Measurements from ENCODE around the gene NTNG1.

Gene NTNG1

DNA sequence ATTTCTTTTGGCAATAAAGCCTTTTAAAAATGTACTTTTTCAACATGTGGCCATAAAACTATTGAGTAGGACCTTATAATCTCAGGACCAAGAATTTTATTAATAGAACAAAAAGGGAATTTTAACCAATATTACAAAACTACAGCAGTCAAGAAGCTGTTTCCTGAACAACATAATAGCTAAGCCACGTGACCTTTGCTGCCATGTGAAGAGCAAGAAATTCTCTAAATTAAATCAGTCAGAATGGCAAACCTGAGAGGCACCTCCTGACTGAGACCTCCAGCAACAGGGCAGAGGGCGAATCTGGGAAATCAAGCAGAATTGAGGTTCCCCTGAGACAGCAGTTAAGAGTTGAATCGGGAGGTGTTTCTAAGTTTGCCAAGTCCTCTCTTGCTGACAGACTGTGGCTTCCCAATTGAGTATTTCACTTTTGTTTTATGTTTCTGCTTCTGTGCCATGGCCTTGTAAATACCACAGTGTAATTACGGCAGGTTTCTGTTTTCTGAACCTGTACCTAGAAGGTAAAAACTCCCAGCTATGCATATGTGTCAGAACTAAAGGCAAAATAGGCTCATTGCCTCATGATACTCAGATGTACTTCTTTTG lies 358.4 kb downstream of the NTNG1 start:
- no peak for DNase-seq

DNA sequence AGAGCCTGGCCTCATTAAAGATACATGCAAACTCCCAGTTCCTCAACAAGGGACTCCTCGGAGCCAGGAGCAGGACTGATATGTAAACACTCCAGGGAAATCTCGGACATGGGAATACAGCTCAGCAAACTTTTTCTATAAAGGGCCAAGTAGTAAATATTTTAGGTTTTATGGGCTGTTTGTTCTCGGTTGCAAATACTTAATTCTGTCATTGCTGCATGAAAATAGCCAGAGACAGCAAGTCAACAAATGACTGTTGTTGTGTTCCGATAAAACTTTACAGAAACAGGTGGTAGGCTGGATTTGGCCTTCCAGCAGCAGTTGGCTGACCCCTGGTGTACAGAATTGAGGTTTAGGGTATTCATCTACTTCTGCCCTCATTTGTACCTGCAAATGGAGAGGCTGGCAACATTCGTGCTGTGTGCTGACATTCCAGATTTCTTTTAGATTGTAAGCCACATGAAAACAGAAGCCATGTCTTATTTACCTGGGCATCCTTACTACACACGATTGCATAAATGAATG lies 360.3 kb downstream of the NTNG1 start:
- DNase-seq = no peak

DNA sequence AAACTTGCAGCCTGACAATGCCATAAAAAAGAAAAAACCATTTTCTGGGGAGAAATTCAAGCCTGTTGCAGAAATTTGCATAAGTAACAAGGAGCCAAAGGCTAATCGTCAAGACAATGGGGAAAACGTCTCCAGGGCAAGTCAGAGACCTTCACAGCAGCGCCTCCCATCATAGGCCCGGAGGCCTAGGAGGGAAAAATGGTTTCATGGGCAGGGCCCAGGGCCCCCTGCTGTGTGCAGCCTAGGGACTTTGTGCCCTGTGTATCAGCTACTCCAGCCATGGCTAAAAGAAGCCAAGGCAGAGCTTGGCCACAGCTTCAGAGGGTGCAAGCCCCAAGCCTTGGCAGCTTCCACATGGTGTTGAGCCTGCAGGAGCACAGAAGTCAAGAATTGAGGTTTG lies 369.5 kb downstream of the NTNG1 start:
- no peak for DNase-seq

DNA sequence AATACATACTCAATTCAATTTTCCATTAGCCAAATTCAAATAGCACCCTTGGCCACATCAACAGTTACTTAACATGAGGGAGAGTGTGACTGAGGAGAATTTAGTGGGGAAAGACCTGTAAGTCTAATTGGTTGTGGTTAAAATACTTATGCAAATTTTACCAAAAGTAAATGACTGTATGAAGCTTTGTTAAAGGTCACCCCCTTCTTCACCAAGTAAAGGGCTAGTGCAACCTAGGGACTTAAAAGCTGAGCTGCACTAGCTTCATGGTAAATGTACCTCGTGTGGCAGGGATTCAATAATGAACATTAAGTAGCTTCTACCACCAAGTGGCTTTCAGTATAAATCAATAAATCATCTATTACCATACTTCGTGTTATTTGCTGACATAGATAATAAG lies 372.0 kb downstream of the NTNG1 start:
- DNase-seq = no peak

DNA sequence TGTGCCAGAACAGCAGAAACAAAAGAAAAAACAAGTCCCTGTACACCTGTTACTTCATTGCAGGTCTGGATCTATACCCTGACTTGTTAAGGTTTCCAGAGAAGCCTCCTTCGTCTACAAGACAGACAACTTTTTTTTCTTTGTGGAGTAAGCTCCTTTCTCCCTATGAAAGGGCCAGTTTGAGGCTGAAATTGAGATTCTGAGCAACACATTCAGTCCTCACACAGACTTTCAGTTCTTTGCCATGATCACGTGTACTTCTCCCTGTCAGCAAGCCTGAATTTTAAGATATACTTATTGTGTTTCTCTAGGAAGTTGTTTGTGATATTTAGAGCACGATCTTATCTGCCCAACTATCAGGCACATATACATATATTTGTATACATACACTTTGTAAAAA lies 374.0 kb downstream of the NTNG1 start:
- DNase-seq = peak in 2 of 51 donors; percentile 1 to 33

DNA sequence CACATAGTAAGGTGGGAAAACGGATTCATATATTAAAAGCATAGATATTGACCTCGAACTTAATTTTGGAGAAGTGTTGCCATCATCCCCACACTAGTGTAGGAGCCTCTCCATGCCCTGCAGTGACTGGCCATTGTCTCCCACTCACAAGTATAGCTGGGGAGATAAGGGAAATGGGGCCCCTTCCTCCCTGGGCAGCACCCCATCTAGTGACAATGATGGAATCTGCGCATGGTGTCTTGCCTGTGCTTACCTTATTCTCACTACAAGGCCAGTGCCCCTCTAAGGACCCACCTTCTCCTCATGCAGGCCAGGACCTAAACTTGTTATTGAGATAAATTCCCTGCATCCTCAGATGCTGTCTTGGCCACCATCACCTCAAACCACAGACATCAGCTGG lies 374.9 kb downstream of the NTNG1 start:
- DNase-seq = no peak

DNA sequence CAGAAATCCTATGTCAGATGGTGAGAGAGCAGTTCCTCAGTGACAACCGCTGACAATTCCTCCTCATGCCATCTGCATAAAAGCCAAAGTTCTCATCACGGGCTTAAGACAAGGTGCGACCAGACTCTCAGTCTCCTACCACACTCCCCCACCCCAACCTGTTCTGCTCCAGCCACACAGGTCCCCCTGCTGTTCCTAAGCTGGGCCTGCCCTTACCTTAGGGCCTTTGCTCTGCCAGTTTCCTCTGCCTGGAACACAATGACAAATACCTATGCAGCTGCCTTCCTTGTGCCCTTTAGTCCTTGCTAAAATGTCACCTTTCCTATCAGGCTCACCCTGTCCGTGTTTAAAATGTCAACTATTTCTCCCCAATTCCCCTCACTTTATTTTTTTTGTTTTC lies 382.2 kb downstream of the NTNG1 start:
- no peak for DNase-seq

DNA sequence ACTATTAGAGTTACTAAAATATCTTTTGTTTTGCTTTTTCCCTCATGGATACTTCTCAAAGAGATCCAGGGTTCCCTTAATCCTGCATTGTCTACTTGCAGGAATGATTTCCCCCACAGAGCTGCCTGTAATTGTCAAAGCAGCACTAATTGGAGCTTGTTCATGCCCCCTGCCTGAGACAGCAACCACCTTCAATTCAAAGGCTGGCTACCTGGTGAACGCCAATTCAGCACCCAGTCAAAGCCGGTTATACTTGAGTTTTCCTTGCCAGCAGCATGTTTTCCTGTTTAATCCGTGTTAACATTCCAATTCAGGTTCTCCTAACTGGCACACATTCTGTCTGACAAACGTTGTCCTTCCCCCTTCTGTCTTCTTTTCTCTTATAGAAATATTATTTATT lies 382.9 kb downstream of the NTNG1 start:
- DNase-seq = no peak

DNA sequence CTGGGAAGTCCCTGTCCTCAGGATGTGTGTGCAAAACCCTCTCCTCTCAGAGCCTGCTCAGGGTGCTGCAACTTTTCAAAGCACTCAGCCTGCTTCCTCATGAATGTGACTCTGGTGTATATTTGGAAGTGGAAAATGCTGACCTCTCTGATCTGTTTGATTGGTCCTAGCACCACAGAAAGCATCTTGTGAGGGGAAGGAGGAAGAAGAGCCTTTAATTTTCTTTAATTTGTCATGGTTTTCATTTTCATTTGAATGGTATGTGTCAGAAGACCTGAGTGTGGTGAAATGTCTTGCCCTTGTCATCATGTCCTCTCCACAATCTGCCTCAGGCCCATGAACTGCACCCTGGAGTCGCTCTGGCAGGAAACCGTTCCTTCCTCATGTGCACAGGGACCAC lies 383.5 kb downstream of the NTNG1 start:
- no peak for DNase-seq

DNA sequence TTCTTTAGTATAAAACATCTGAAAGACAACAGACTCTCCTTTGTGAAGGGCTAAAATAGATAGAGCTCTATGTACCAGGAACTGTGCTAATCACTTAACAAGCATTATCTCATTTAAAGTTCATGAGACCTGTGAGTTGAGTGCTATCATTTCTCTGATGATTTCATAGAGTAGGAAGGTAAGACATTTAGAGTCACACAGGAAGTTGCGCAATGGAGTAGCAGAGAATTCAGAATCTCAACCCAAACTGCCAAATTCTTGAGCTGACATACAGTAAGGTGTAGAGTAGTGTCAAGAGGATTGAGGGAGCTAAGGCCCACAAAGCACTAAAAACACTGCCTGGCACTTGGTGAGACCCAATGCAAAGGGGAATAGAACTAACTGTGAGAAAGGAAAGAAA lies 384.3 kb downstream of the NTNG1 start:
- no peak for DNase-seq

DNA sequence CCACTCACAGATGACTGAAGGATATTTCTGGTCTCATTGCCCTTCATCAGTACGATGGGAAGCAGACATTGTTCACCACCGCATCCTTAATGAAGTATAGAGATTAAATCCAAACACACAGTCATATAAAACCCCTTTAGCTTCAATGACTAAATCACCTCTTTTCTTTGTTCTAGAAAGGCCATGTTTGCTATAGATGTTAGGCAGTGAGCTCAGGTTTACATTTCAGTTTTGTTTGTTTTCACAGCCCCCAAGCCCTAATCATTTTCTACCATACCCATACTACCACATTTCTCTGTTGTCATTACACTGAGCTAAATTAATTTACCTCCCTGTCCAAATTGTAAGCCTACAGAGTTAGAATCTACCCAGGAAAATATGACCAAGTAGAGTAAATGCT lies 385.1 kb downstream of the NTNG1 start:
- DNase-seq = no peak

DNA sequence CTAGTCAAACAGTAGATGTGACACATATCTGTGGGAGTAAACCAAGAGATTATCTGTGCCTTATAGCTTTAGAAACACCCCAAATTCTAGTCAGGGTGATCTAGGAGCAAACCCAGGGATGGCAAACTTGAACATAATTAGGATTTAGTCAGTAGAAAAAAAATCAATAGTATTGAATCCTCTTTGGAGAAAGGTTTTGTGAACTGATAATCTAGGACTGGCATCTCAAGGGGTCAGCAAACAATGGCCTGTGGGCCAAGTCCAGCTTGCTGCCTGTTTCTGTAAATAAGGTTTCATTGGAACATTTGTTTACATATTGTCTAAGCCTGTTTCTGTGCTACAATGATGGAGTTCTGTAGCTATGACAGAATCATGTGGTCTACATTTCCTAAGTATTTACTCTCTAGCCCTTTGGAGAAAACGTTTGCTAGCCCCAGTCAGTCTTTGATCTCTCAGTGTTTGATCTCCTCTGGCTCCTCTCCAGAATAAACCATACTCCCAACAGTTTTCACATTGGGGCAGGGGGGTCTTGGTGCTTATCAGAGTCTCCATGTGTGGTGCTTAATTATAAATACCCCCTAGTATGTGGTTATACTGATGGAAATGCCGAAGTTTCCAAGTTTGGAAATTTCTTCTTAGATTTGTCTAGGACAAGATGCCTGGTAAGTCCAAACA lies 385.8 kb downstream of the NTNG1 start:
- no peak for DNase-seq

DNA sequence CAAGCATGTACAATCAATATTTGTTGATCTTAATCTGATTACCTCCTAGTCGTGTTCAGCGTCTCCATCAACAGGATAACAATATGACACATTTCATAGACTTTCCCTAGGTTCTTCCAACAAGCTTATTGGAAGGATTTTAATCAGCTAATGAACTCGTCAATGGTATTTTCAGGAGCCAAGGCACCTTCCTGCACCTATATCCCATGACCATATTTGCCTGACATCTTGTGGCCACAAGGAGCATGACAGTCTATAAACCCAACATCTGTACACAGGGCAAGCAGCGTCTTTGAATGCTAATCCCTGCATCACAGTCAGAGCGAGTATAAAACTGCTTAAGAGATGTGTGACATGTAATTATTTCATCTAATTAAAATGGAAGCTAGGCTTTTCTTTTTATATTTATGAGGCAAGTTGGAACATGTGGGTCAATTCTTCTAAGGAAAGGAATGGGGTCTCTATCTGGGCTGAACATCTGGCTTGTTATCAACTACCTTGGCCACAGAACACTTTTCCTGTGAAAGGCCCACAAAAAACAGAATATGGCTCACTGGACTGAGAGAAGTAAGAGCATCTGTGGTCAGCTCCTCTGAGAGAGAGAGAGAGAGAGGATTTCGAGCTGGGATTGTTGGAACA lies 388.8 kb downstream of the NTNG1 start:
- DNase-seq = peak in 13 of 51 donors; percentile 2 to 40 (median 26)

DNA sequence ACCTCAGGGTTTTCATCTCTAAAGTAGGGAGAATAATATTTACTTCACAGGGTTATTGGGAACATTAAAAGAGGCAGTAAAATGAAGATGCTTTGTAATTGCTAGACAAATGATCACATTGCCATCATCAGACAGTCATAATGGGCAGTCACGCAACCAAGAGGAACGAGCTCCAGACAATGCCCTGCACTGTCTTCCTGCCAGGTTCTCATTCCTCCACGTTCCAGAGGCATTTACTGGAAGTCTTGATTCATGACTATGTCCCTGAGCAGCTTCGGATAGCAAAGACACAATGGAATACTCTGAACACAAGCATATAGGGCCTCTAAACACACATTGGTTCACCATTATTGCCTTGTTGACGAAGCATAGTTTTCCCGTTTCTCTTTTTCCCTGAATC lies 389.7 kb downstream of the NTNG1 start:
- DNase-seq = no peak

DNA sequence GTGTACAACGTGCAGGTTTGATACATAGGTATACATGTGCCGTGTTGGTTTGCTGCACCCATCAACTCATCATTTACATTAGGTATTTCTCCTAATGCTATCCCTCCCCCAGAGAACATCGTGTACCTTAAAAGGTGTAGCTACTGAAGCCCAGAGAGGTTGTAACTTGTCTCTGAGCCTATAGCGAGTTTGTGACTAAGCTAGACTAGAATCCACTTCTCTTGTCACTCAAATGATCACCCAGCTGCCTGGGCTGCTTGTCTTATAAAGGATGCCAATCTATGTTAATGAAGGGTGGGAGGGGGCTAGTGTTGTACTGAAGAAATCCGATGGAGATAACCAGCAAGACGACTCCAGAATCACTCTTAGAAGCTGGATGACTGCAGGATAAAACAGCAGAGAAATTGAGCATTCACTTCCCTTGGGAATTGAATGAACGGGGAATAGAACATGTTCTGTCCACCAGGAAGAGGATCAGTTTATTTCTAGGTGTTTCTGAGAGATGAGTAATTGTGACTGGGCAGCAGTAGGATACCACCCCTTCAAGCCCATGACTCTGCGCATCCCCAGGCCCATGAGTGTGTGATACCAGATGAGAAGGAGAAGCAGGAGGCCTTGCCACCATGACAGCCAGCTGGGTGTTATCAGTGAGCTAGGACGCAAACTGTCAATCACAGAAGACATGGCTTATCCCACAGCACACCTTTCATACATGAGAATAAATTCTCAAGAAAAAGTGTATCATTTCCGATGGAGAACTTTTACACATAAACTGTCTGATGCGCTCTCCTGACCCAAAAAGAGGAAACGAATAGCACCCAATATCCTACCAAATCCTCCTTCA lies 390.4 kb downstream of the NTNG1 start:
- DNase-seq = no peak

DNA sequence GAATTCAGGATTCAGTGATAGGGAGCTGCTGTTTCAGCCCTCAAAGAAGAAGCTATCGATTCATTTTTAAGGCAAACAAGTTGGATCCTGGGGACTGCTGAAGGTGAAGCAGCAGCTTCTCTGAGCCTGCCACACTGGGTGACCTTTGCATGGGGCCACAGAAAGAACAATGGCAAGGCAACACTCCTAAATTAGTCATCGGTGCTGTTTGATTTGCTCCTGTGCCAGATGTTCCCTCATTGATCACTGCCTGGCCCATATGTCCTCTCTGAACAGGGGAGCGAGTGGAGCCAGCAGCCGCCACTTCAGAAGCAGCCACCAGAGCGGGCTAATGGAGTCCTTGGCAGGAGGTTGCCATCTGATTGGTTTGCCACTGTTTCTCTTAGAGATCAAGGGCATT lies 391.5 kb downstream of the NTNG1 start:
- DNase-seq = no peak
